Neuron (in vitro differentiated cells): ENCODE results near the gene TNNI3K.

ENCODE experiments used
- H2AFZ ChIP-seq: one replicate; pipeline ENCODE4 v1.6.1; 2013; ENCODE audit warnings: low read depth, mild to moderate bottlenecking, inconsistent platforms, low read length, moderate library complexity
- H3K27me3 ChIP-seq: one replicate; pipeline ENCODE4 v1.6.1; 2013; ENCODE audit warnings: low read length; ENCODE audit not compliant: insufficient read depth
- H3K36me3 ChIP-seq: one replicate; pipeline ENCODE4 v1.6.1; 2013; ENCODE audit warnings: low read length; ENCODE audit not compliant: insufficient read depth
- H3K4me1 ChIP-seq: one replicate; pipeline ENCODE4 v1.6.1; 2013; ENCODE audit warnings: low read length; ENCODE audit not compliant: insufficient read depth
- H3K4me3 ChIP-seq: 2 replicates; pipeline ENCODE4 v1.5.1; 2013; ENCODE audit warnings: mild to moderate bottlenecking, low read length, moderate library complexity
- H3K9me3 ChIP-seq: one replicate; pipeline ENCODE4 v1.6.1; 2013; ENCODE audit warnings: low read length

Gene TNNI3K

GRCh38 chr1:74470251-74470650, 235.1 kb downstream of the TNNI3K start:
- no peak overlapping the region for H2AFZ ChIP-seq
- peaks cover 19% of the 10 kb centered on the region for H3K4me1 ChIP-seq
- no peaks in the 10 kb centered on the region for H3K36me3 ChIP-seq
- no peak overlapping the region for H3K4me3 ChIP-seq
- no peaks in the 10 kb centered on the region for H3K9me3 ChIP-seq
- no peaks in the 10 kb centered on the region for H3K27me3 ChIP-seq

GRCh38 chr1:74470936-74471335, 235.7 kb downstream of the TNNI3K start:
- Histone ChIP-seq H3K27me3 (no peaks in the 10 kb centered on the region), H3K9me3 (no peaks in the 10 kb centered on the region), H3K4me3 (no peak overlapping the region), H2AFZ (no peak overlapping the region), H3K36me3 (no peaks in the 10 kb centered on the region), H3K4me1 (peaks cover 22% of the 10 kb centered on the region)

GRCh38 chr1:74471470-74471869, 236.3 kb downstream of the TNNI3K start:
- Histone ChIP-seq H3K27me3 (no peaks in the 10 kb centered on the region), H3K4me1 (peaks cover 22% of the 10 kb centered on the region), H3K36me3 (no peaks in the 10 kb centered on the region), H2AFZ (no peak overlapping the region), H3K4me3 (no peak overlapping the region), H3K9me3 (no peaks in the 10 kb centered on the region)

GRCh38 chr1:74474585-74474984, 239.4 kb downstream of the TNNI3K start:
- Histone ChIP-seq H3K27me3 (no peaks in the 10 kb centered on the region), H3K4me1 (peaks cover 13% of the 10 kb centered on the region), H2AFZ (no peak overlapping the region), H3K4me3 (no peak overlapping the region), H3K36me3 (no peaks in the 10 kb centered on the region), H3K9me3 (no peaks in the 10 kb centered on the region)

- Histone ChIP-seq H2AFZ (no peak overlapping the region), H3K27me3 (no peaks in the 10 kb centered on the region), H3K36me3 (no peaks in the 10 kb centered on the region), H3K4me3 (no peak overlapping the region), H3K9me3 (no peaks in the 10 kb centered on the region), H3K4me1 (peaks cover 15% of the 10 kb centered on the region)
Measured at GRCh38 chr1:74478979-74479378, 243.8 kb downstream of the TNNI3K start.

- no peaks in the 10 kb centered on the region for H3K36me3 ChIP-seq
- H2AFZ ChIP-seq, result no peak overlapping the region
- H3K4me3 ChIP-seq, result no peak overlapping the region
- H3K9me3 ChIP-seq, result no peaks in the 10 kb centered on the region
- H3K27me3 ChIP-seq, result no peaks in the 10 kb centered on the region
- H3K4me1 ChIP-seq, result peaks cover 8% of the 10 kb centered on the region
Measured at GRCh38 chr1:74480068-74480467, 244.9 kb downstream of the TNNI3K start.

GRCh38 chr1:74481607-74482006, 246.4 kb downstream of the TNNI3K start:
- Histone ChIP-seq H3K4me1 (peaks cover 4% of the 10 kb centered on the region), H3K4me3 (no peak overlapping the region), H3K36me3 (no peaks in the 10 kb centered on the region), H2AFZ (no peak overlapping the region), H3K9me3 (no peaks in the 10 kb centered on the region), H3K27me3 (no peaks in the 10 kb centered on the region)

GRCh38 chr1:74485622-74486021, 250.4 kb downstream of the TNNI3K start:
- Histone ChIP-seq H3K4me3 (no peak overlapping the region), H3K4me1 (peaks cover 4% of the 10 kb centered on the region)

GRCh38 chr1:74486036-74486435, 250.8 kb downstream of the TNNI3K start:
- Histone ChIP-seq H3K27me3 (no peaks in the 10 kb centered on the region), H2AFZ (no peak overlapping the region), H3K9me3 (no peaks in the 10 kb centered on the region), H3K36me3 (no peaks in the 10 kb centered on the region), H3K4me3 (no peak overlapping the region), H3K4me1 (peaks cover 4% of the 10 kb centered on the region)

More at GRCh38 chr1:74485622-74486021, 250.4 kb downstream of the TNNI3K start:
- Histone ChIP-seq H3K27me3 (no peaks in the 10 kb centered on the region), H3K9me3 (no peaks in the 10 kb centered on the region), H3K36me3 (no peaks in the 10 kb centered on the region), H2AFZ (no peak overlapping the region)

- no peaks in the 10 kb centered on the region for H3K27me3 ChIP-seq
- H3K36me3 ChIP-seq, result no peaks in the 10 kb centered on the region
- H3K4me3 ChIP-seq, result no peak overlapping the region
- H3K9me3 ChIP-seq, result peaks cover 2% of the 10 kb centered on the region
- H3K4me1 ChIP-seq, result no peaks in the 10 kb centered on the region
- H2AFZ ChIP-seq, result no peak overlapping the region
Measured at GRCh38 chr1:74496669-74497068, 261.5 kb downstream of the TNNI3K start.

- Histone ChIP-seq H3K4me3 (no peak overlapping the region), H2AFZ (no peak overlapping the region), H3K27me3 (no peaks in the 10 kb centered on the region), H3K4me1 (peaks cover under 1% of the 10 kb centered on the region), H3K36me3 (no peaks in the 10 kb centered on the region), H3K9me3 (peaks cover 2% of the 10 kb centered on the region)
Measured at GRCh38 chr1:74498901-74499300, 263.7 kb downstream of the TNNI3K start.

GRCh38 chr1:74502432-74502831, 267.2 kb downstream of the TNNI3K start:
- peaks cover under 1% of the 10 kb centered on the region for H3K9me3 ChIP-seq
- no peaks in the 10 kb centered on the region for H3K27me3 ChIP-seq
- H3K36me3 ChIP-seq, result no peaks in the 10 kb centered on the region
- H2AFZ ChIP-seq, result no peak overlapping the region
- H3K4me1 ChIP-seq, result peaks cover 35% of the 10 kb centered on the region
- H3K4me3 ChIP-seq, result no peak overlapping the region

- Histone ChIP-seq H3K4me3 (no peak overlapping the region), H3K4me1 (peaks cover 35% of the 10 kb centered on the region), H3K27me3 (no peaks in the 10 kb centered on the region), H3K9me3 (no peaks in the 10 kb centered on the region), H3K36me3 (no peaks in the 10 kb centered on the region), H2AFZ (no peak overlapping the region)
Measured at GRCh38 chr1:74502858-74503257, 267.7 kb downstream of the TNNI3K start.

GRCh38 chr1:74504125-74504932, 269.1 kb downstream of the TNNI3K start:
- Histone ChIP-seq H3K4me3 (no peak overlapping the region), H3K4me1 (peaks cover 35% of the 10 kb centered on the region), H3K36me3 (no peaks in the 10 kb centered on the region), H2AFZ (peak overlapping the region; percentile 65), H3K9me3 (no peaks in the 10 kb centered on the region), H3K27me3 (no peaks in the 10 kb centered on the region)
